ENCODE results near the gene CDC40.
A peak's percentile ranks its signal among the peaks of the same experiment; 100 is the strongest.

The CDC40 gene

GRCh38 chr6:110180228-110181008, at the start of gene CDC40:
TSS of gene CDC40 (plus strand) at chr6:110180427. CDS start at chr6:110180445, 18 bp downstream.
- peak; percentile 4 for DNase-seq

GRCh38 chr6:110137924-110138887, 42.0 kb upstream of the CDC40 start:
- DNase-seq, result no peak

GRCh38 chr6:110139052-110139451, 41.2 kb upstream of the CDC40 start:
- no peak for DNase-seq

GRCh38 chr6:110140650-110141049, 39.6 kb upstream of the CDC40 start:
- DNase-seq, result no peak

GRCh38 chr6:110147870-110148269, 32.4 kb upstream of the CDC40 start:
- no peak for DNase-seq

GRCh38 chr6:110158479-110158878, 21.7 kb upstream of the CDC40 start:
- no peak for DNase-seq

GRCh38 chr6:110170081-110170480, 10.1 kb upstream of the CDC40 start:
- no peak for DNase-seq

- DNase-seq, result no peak
These were observed 6.6 kb upstream of the CDC40 start for GRCh38 chr6:110173506-110174132.

GRCh38 chr6:110178626-110179405, 1.4 kb upstream of the CDC40 start:
- peak; percentile 54 for DNase-seq

- peak; percentile 94 for DNase-seq
These were observed 610 bp upstream of the CDC40 start, which contains the start of gene WASF1 for GRCh38 chr6:110179406-110180227. TSS of gene WASF1 (minus strand) at chr6:110179670. CDS start at chr6:110127601, 52,069 bp downstream.

GRCh38 chr6:110181131-110182030, 1.2 kb downstream of the CDC40 start:
- DNase-seq, result peak; percentile 19

- no peak for DNase-seq
These were observed 3.2 kb downstream of the CDC40 start for GRCh38 chr6:110183292-110183885.

GRCh38 chr6:110185879-110186278, 5.7 kb downstream of the CDC40 start:
- DNase-seq, result peak; percentile 13

- DNase-seq, result no peak
These were observed 8.6 kb downstream of the CDC40 start for GRCh38 chr6:110188791-110189190.

- no peak for DNase-seq
These were observed 10.5 kb downstream of the CDC40 start for GRCh38 chr6:110190726-110191125.

GRCh38 chr6:110191477-110191876, 11.2 kb downstream of the CDC40 start:
- DNase-seq, result no peak

- no peak for DNase-seq
These were observed 15.4 kb downstream of the CDC40 start for GRCh38 chr6:110195639-110196038.

- DNase-seq, result no peak
These were observed 16.6 kb downstream of the CDC40 start for GRCh38 chr6:110196874-110197273.

- no peak for DNase-seq
These were observed 18.3 kb downstream of the CDC40 start for GRCh38 chr6:110198561-110198960.
